SK-N-SH treated with all-trans-retinoic acid at 6 μM for 48 hours (cell line): ENCODE data around the gene POU3F3.

Source experiments
- ATAC-seq: fragments of 200-7000 bp; cut with Tn5 transposase; 3 replicates; pipeline ENCODE4 v1.9.1; 2020; ENCODE audit warnings: mild to moderate bottlenecking, moderate library complexity
- ARNTL ChIP-seq: fragments of 450-650 bp; formaldehyde crosslinking; IDR thresholded peaks from 2 replicates; pipeline ENCODE4 v1.5.0; 2020; ENCODE audit warnings: low read depth, mild to moderate bottlenecking, moderate library complexity, borderline replicate concordance
- BACH2 ChIP-seq: fragments of 250-450 bp; sonication (Bioruptor Pico); IDR thresholded peaks from 2 replicates; pipeline ENCODE4 v1.9.0; 2021; ENCODE audit warnings: mild to moderate bottlenecking, borderline replicate concordance
- CREB5 ChIP-seq: fragments of 250-450 bp; sonication (Bioruptor Pico); IDR thresholded peaks from 2 replicates; pipeline ENCODE4 v1.5.1; 2020; ENCODE audit warnings: low read depth, mild to moderate bottlenecking, moderate library complexity
- CSDC2 ChIP-seq: fragments of 250-450 bp; sonication (Bioruptor Pico); IDR thresholded peaks from 2 replicates; pipeline ENCODE4 v1.5.0; 2020; ENCODE audit warnings: mild to moderate bottlenecking, moderate library complexity
- CSRNP3 ChIP-seq: fragments of 250-450 bp; sonication (Bioruptor Pico); IDR thresholded peaks from 2 replicates; pipeline ENCODE4 v1.5.1; 2021; ENCODE audit warnings: mild to moderate bottlenecking, moderate library complexity
- ESRRG ChIP-seq: fragments of 250-450 bp; sonication (Bioruptor Pico); IDR thresholded peaks from 2 replicates; pipeline ENCODE4 v1.6.1; 2021; ENCODE audit warnings: mild to moderate bottlenecking
- GLIS3 ChIP-seq: fragments of 250-450 bp; sonication (Bioruptor Pico); IDR thresholded peaks from 2 replicates; pipeline ENCODE4 v1.5.0; 2020; ENCODE audit warnings: mild to moderate bottlenecking, moderate library complexity
- ISL1 ChIP-seq: fragments of 250-450 bp; sonication (Bioruptor Pico); IDR thresholded peaks from 2 replicates; pipeline ENCODE4 v2.1.2; 2022; ENCODE audit warnings: mild to moderate bottlenecking, moderate library complexity
- OSR1 ChIP-seq: fragments of 250-450 bp; sonication (Bioruptor Pico); IDR thresholded peaks from 2 replicates; pipeline ENCODE4 v1.8.0; 2022; ENCODE audit warnings: moderate library complexity, mild to moderate bottlenecking, inconsistent platforms
- RARB ChIP-seq: fragments of 250-450 bp; sonication (Bioruptor Pico); IDR thresholded peaks from 2 replicates; pipeline ENCODE4 v1.8.0; 2021; ENCODE audit warnings: mild to moderate bottlenecking, moderate library complexity
- SNAI2 ChIP-seq: fragments of 250-450 bp; sonication (Bioruptor Pico); IDR thresholded peaks from 2 replicates; pipeline ENCODE4 v1.5.0; 2020; ENCODE audit warnings: mild to moderate bottlenecking, moderate library complexity
- TCF4 ChIP-seq: fragments of 250-450 bp; sonication (Bioruptor Pico); IDR thresholded peaks from 2 replicates; pipeline ENCODE4 v1.8.0; 2021; ENCODE audit warnings: mild to moderate bottlenecking, moderate library complexity, borderline replicate concordance
- TOX ChIP-seq: fragments of 250-450 bp; sonication (Bioruptor Pico); IDR thresholded peaks from 2 replicates; pipeline ENCODE4 v1.8.0; 2021; ENCODE audit warnings: mild to moderate bottlenecking, moderate library complexity, borderline replicate concordance
- TSHZ2 ChIP-seq: fragments of 250-450 bp; sonication (Bioruptor Pico); IDR thresholded peaks from 2 replicates; pipeline ENCODE4 v1.5.0; 2020; ENCODE audit warnings: mild to moderate bottlenecking, moderate library complexity
- ZC3H10 ChIP-seq: fragments of 250-450 bp; sonication (Bioruptor Pico); IDR thresholded peaks from 2 replicates; pipeline ENCODE4 v1.5.1; 2021; ENCODE audit warnings: mild to moderate bottlenecking, moderate library complexity
- ZFP3 ChIP-seq: fragments of 250-450 bp; sonication (Bioruptor Pico); IDR thresholded peaks from 2 replicates; pipeline ENCODE4 v1.5.0; 2020; ENCODE audit warnings: mild to moderate bottlenecking, moderate library complexity
- ZFP30 ChIP-seq: fragments of 450-650 bp; formaldehyde crosslinking; IDR thresholded peaks from 2 replicates; pipeline ENCODE4 v1.5.0; 2022; ENCODE audit warnings: mild to moderate bottlenecking, moderate library complexity
- ZNF565 ChIP-seq: fragments of 450-650 bp; formaldehyde crosslinking; conservative IDR thresholded peaks from 2 replicates; pipeline ENCODE4 v1.5.0; 2020; ENCODE audit warnings: low read depth, mild to moderate bottlenecking, moderate library complexity
- ZNF70 ChIP-seq: fragments of 450-650 bp; formaldehyde crosslinking; IDR thresholded peaks from 2 replicates; pipeline ENCODE4 v1.5.0; 2020; ENCODE audit warnings: mild to moderate bottlenecking, moderate library complexity
- TF ChIP-seq, protein P1 (sequence below): fragments of 250-450 bp; sonication (Bioruptor Pico); IDR thresholded peaks from 2 replicates; pipeline ENCODE4 v1.8.0; 2020; ENCODE audit warnings: mild to moderate bottlenecking, moderate library complexity, borderline replicate concordance
- TF ChIP-seq, protein P2 (sequence below): fragments of 250-450 bp; sonication (Bioruptor Pico); IDR thresholded peaks from 2 replicates; pipeline ENCODE4 v1.8.0; 2021; ENCODE audit warnings: low read depth, mild to moderate bottlenecking, moderate library complexity, borderline replicate concordance

The POU3F3 gene

GRCh38 chr2:104875262-104875661 lies 21.3 kb downstream of the POU3F3 start:
- TF ChIP-seq TCF4, result no peak
- no peak for TF ChIP-seq RARB (CRISPR knock-in tag)
- no peak for TF ChIP-seq ZFP3 (CRISPR knock-in tag)
- TF ChIP-seq, protein P1, sequence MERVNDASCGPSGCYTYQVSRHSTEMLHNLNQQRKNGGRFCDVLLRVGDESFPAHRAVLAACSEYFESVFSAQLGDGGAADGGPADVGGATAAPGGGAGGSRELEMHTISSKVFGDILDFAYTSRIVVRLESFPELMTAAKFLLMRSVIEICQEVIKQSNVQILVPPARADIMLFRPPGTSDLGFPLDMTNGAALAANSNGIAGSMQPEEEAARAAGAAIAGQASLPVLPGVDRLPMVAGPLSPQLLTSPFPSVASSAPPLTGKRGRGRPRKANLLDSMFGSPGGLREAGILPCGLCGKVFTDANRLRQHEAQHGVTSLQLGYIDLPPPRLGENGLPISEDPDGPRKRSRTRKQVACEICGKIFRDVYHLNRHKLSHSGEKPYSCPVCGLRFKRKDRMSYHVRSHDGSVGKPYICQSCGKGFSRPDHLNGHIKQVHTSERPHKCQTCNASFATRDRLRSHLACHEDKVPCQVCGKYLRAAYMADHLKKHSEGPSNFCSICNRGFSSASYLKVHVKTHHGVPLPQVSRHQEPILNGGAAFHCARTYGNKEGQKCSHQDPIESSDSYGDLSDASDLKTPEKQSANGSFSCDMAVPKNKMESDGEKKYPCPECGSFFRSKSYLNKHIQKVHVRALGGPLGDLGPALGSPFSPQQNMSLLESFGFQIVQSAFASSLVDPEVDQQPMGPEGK (CRISPR knock-in tag), result no peak
- no peak for TF ChIP-seq CSDC2 (CRISPR knock-in tag)
- TF ChIP-seq, protein P2, sequence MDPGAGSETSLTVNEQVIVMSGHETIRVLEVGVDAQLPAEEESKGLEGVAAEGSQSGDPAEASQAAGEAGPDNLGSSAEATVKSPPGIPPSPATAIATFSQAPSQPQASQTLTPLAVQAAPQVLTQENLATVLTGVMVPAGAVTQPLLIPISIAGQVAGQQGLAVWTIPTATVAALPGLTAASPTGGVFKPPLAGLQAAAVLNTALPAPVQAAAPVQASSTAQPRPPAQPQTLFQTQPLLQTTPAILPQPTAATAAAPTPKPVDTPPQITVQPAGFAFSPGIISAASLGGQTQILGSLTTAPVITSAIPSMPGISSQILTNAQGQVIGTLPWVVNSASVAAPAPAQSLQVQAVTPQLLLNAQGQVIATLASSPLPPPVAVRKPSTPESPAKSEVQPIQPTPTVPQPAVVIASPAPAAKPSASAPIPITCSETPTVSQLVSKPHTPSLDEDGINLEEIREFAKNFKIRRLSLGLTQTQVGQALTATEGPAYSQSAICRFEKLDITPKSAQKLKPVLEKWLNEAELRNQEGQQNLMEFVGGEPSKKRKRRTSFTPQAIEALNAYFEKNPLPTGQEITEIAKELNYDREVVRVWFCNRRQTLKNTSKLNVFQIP (CRISPR knock-in tag), result no peak
- TF ChIP-seq TSHZ2 (CRISPR knock-in tag), result no peak
- no peak for TF ChIP-seq ZNF70 (CRISPR knock-in tag)
- no peak for TF ChIP-seq TOX
- no peak for TF ChIP-seq SNAI2 (CRISPR knock-in tag)
- TF ChIP-seq ZNF565 (CRISPR knock-in tag), result no peak
- TF ChIP-seq ZC3H10 (CRISPR knock-in tag), result no peak
- TF ChIP-seq ARNTL (CRISPR knock-in tag), result no peak
- no peak for TF ChIP-seq ZFP30
- TF ChIP-seq BACH2 (CRISPR knock-in tag), result no peak
- no peak for TF ChIP-seq GLIS3 (CRISPR knock-in tag)
- TF ChIP-seq CREB5 (CRISPR knock-in tag), result no peak
- TF ChIP-seq OSR1 (CRISPR knock-in tag), result no peak
- no peak for TF ChIP-seq ISL1 (CRISPR knock-in tag)
- no peak for ATAC-seq

GRCh38 chr2:104876606-104877570 lies 23.0 kb downstream of the POU3F3 start:
- TF ChIP-seq ZC3H10 (CRISPR knock-in tag), result no peak
- TF ChIP-seq ARNTL (CRISPR knock-in tag), result no peak
- no peak for ATAC-seq

DNA sequence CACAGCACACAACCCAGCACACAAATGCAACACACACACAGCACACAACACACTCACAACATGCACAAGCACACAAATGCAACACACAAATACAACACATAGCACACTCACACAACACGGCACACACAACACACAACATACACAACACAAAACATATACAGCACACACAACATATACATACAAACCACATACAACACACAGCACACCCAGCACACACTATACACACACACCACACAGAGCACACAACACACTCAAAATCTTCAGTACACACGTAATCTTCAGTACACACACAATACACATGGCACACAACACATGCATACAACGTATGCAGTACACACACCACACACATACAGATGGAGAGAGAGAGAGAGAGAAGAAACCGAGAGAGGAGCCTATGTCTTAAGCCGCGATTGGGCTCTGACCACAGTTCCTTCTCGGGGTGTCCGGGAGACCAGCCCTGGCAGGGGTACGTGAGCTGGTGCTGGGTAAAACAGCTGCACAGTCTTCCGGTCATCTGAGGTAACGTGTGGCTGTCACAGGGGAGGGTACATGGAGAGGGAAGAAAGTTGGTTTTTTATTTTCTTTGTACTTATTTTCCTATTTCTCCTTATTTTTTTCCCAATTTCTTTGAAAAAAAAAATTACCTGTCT lies 25.1 kb downstream of the POU3F3 start:
- ATAC-seq, result no peak
- TF ChIP-seq ISL1 (CRISPR knock-in tag), result no peak
- no peak for TF ChIP-seq RARB (CRISPR knock-in tag)
- TF ChIP-seq TSHZ2 (CRISPR knock-in tag), result no peak
- TF ChIP-seq ZNF70 (CRISPR knock-in tag), result no peak
- no peak for TF ChIP-seq CREB5 (CRISPR knock-in tag)
- TF ChIP-seq ZNF565 (CRISPR knock-in tag), result no peak
- TF ChIP-seq ESRRG (CRISPR knock-in tag), result no peak
- TF ChIP-seq BACH2 (CRISPR knock-in tag), result no peak
- no peak for TF ChIP-seq CSRNP3
